Mesenchymal stem cell (in vitro differentiated cells and primary cell): ENCODE data around the gene SERPINI1.

Experiments used
- DNase-seq: peaks from one replicate; pipeline ENCODE4 v3.0.0-alpha.2; 2013
- H2AFZ ChIP-seq: one replicate; pipeline ENCODE4 v1.6.1; 2013; ENCODE audit warnings: low read depth, mild to moderate bottlenecking, control low read depth, inconsistent platforms, low read length, moderate library complexity
- H2AK5ac ChIP-seq: 2 replicates; pipeline ENCODE4 v1.6.1; 2013; ENCODE audit warnings: low read length, moderate library complexity, mild to moderate bottlenecking, inconsistent platforms; ENCODE audit not compliant: severe bottlenecking
- H2BK120ac ChIP-seq: one replicate; pipeline ENCODE4 v1.6.1; 2013; ENCODE audit warnings: low read depth, mild to moderate bottlenecking, inconsistent platforms, low read length, moderate library complexity
- H2BK12ac ChIP-seq, 2 experiments: one replicate each; pipeline ENCODE4 v1.6.1; 2013; ENCODE audit warnings: inconsistent platforms in 2 of 2, low read length in 2 of 2, mild to moderate bottlenecking in 2 of 2, moderate library complexity in 2 of 2, control low read depth in 1 of 2
- H2BK15ac ChIP-seq: one replicate; pipeline ENCODE4 v1.6.1; 2013; ENCODE audit warnings: mild to moderate bottlenecking, low read depth, inconsistent platforms; ENCODE audit not compliant: poor library complexity, severe bottlenecking
- H2BK5ac ChIP-seq: 2 replicates; pipeline ENCODE4 v1.6.1; 2013; ENCODE audit warnings: low read depth, mild to moderate bottlenecking, low read length, control low read depth, inconsistent platforms; ENCODE audit not compliant: poor library complexity, severe bottlenecking
- H3K14ac ChIP-seq, 2 experiments: one replicate each; pipeline ENCODE4 v1.6.1; 2013; ENCODE audit warnings: inconsistent platforms in 2 of 2, low read length in 2 of 2, control low read depth in 1 of 2, mild to moderate bottlenecking in 1 of 2, moderate library complexity in 1 of 2
- H3K18ac ChIP-seq, 2 experiments: one replicate each; pipeline ENCODE4 v1.6.1; 2013; ENCODE audit warnings: inconsistent platforms in 2 of 2, low read length in 2 of 2, control low read depth in 1 of 2, low read depth in 1 of 2, mild to moderate bottlenecking in 1 of 2
- H3K23ac ChIP-seq, 2 experiments: one replicate each; pipeline ENCODE4 v1.6.1; 2013; ENCODE audit warnings: inconsistent platforms in 2 of 2, low read length in 2 of 2, mild to moderate bottlenecking in 2 of 2, moderate library complexity in 2 of 2, control low read depth in 1 of 2
- H3K27ac ChIP-seq: 2 replicates; pipeline ENCODE4 v1.5.1; 2013; ENCODE audit warnings: mild to moderate bottlenecking, moderate library complexity, low read length, control low read depth, inconsistent platforms; ENCODE audit not compliant: poor library complexity, severe bottlenecking
- H3K27me3 ChIP-seq, 2 experiments: 2 replicates each; pipeline versions ENCODE4 v1.6.1 to v1.7.0; 2013; ENCODE audit warnings: low read length in 2 of 2, mild to moderate bottlenecking in 2 of 2, moderate library complexity in 2 of 2, control low read depth in 1 of 2, inconsistent platforms in 1 of 2; ENCODE audit not compliant: control insufficient read depth in 1 of 2, insufficient read depth in 1 of 2
- H3K36me3 ChIP-seq, 2 experiments: 2 replicates each; pipeline versions ENCODE4 v1.6.1 to v1.7.0; 2013; ENCODE audit warnings: low read length in 2 of 2, control low read depth in 1 of 2, inconsistent platforms in 1 of 2, low read depth in 1 of 2, mild to moderate bottlenecking in 1 of 2; ENCODE audit not compliant: insufficient read depth in 2 of 2, control insufficient read depth in 1 of 2
- H3K4ac ChIP-seq, 2 experiments: one replicate each; pipeline ENCODE4 v1.6.1; 2013; ENCODE audit warnings: inconsistent platforms in 2 of 2, low read length in 2 of 2, mild to moderate bottlenecking in 2 of 2, moderate library complexity in 2 of 2, control low read depth in 1 of 2, low read depth in 1 of 2
- H3K4me1 ChIP-seq: 2 replicates; pipeline ENCODE4 v1.6.1; 2013; ENCODE audit warnings: low read depth, low read length, control low read depth; ENCODE audit not compliant: control insufficient read depth, insufficient read depth
- H3K4me2 ChIP-seq: 2 replicates; pipeline ENCODE4 v1.6.1; 2013; ENCODE audit warnings: low read length, mild to moderate bottlenecking, inconsistent platforms; ENCODE audit not compliant: poor library complexity, severe bottlenecking
- H3K4me3 ChIP-seq, 2 experiments: 2 replicates each; pipeline versions ENCODE4 v1.5.1 to v1.7.0; 2013; ENCODE audit warnings: low read length in 2 of 2, mild to moderate bottlenecking in 2 of 2, control low read depth in 1 of 2, low read depth in 1 of 2; ENCODE audit not compliant: insufficient read depth in 1 of 2
- H3K79me1 ChIP-seq: replicated peaks from 2 replicates; pipeline ENCODE4 v1.6.1; 2013; ENCODE audit warnings: mild to moderate bottlenecking, control low read depth, low read length, inconsistent platforms; ENCODE audit not compliant: poor library complexity, severe bottlenecking
- H3K9ac ChIP-seq: 2 replicates; pipeline ENCODE4 v1.7.0; 2013; ENCODE audit warnings: mild to moderate bottlenecking, low read length, moderate library complexity
- H3K9me3 ChIP-seq: 2 replicates; pipeline ENCODE4 v1.7.0; 2013; ENCODE audit warnings: mild to moderate bottlenecking, low read length; ENCODE audit not compliant: control insufficient read depth
- H4K8ac ChIP-seq: one replicate; pipeline ENCODE4 v1.6.1; 2013; ENCODE audit warnings: inconsistent platforms, mild to moderate bottlenecking, low read length, moderate library complexity
- H4K91ac ChIP-seq: one replicate; pipeline ENCODE4 v1.6.1; 2013; ENCODE audit warnings: mild to moderate bottlenecking, low read length, inconsistent platforms
- WGBS: methylation state at CpG from one replicate; pipeline ENCODE4 v1.1.7; 2013; ENCODE audit warnings: mixed read lengths; 5-methylcytosine and 5-hydroxymethylcytosine counted together

The SERPINI1 gene

DNA sequence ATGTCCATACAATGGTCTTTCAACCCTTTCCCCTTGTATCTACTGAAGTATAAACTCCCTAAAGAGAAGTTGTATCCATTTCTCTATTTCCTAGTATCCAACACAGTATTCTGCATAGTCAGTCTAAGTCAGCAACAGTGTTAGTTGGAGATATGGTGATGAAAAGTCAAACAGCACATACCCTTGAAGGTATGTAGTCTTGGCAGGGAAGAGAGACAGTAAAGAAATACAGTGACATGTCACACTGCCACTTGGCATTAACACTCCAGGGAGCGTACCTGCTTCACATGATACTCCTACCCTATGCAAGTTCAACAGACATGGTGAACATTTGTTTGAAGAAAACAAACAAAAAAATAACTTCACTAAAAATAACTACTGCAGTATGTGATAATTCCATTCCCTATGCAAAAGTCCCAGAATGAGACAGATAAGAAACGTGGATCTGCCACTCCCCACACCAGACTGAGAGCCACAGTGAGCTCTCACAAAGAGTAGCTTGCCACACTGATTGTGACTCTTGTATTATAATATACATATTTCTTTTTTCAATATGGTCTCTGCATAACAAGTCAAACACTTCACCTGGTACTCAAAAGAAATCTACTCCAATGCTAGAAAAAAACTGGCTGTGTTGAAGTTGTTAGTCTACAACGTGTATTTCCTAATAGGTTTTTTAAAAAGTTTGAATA lies 6.7 kb upstream of the SERPINI1 start:
- Histone ChIP-seq H2AK5ac (no peak overlapping the region), H2BK12ac (no peak overlapping the region), H3K27ac (no peak overlapping the region), H3K4ac (no peak overlapping the region), H4K91ac (no peak overlapping the region), H3K14ac (no peak overlapping the region), H3K23ac (no peak overlapping the region), H3K27me3 (no peaks in the 10 kb centered on the region), H3K4me1 (no peaks in the 10 kb centered on the region), H3K36me3 (no peaks in the 10 kb centered on the region), H3K9ac (no peak overlapping the region), H3K9me3 (no peaks in the 10 kb centered on the region), H3K79me1 (no peaks in the 10 kb centered on the region), H3K18ac (no peak overlapping the region), H3K4me2 (no peak overlapping the region), H2AFZ (no peak overlapping the region), H2BK15ac (no peak overlapping the region), H2BK5ac (no peak overlapping the region), H2BK120ac (no peak overlapping the region), H4K8ac (no peak overlapping the region), H3K4me3 (no peak overlapping the region)
- WGBS = 93% methylated on average over 2 of the region's 3 CpGs
- no peak for DNase-seq

DNA sequence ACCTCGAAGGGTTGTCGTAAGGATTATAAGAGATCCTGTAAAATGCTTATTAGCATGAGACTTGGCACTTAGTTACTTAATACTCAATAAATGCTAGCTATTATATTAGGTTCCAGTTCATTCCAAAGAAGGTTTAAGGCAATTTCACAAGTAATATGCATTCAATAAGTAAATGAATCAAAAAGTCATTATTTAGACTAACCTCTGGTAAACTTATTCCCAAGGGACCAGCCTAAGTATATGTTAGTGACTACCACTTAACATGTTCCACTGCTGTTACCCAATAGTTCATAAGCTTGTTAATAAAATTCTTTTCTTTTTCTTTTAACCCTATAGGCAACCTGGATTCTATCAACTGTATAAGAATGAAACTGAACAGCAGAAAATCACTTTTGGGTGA lies 5.9 kb upstream of the SERPINI1 start:
- Histone ChIP-seq H3K27me3 (no peaks in the 10 kb centered on the region), H2AK5ac (no peak overlapping the region), H3K23ac (no peak overlapping the region), H2BK120ac (no peak overlapping the region), H3K4ac (no peak overlapping the region), H2AFZ (no peak overlapping the region), H3K4me2 (no peak overlapping the region), H3K18ac (no peak overlapping the region), H2BK12ac (no peak overlapping the region), H3K14ac (no peak overlapping the region), H3K9ac (no peak overlapping the region), H3K79me1 (no peaks in the 10 kb centered on the region), H4K8ac (no peak overlapping the region), H2BK5ac (no peak overlapping the region), H3K4me3 (no peak overlapping the region), H3K36me3 (no peaks in the 10 kb centered on the region), H2BK15ac (no peak overlapping the region), H3K4me1 (no peaks in the 10 kb centered on the region), H3K27ac (no peak overlapping the region), H3K9me3 (no peaks in the 10 kb centered on the region), H4K91ac (no peak overlapping the region)
- no CpG with 5 or more reads among the region's 2 CpGs for WGBS
- DNase-seq = peak; percentile 36

DNA sequence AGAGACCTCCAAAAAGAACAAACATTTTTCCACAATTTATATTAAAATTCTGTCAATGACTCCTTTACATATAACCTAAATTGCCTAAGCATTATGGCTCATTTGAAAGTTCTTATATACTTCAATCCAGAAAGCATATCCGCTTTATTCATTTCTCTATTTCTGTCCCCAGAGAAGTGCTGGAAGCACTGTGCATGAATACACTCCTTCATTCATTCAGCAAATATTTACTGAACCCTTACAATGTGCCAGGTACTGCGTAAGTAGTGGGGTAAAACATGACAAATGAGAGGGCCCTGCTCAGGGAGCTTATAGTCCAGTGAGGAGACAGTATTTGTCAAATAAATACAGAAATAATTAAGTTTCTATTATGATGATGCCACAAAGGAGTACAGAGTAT lies 4.1 kb upstream of the SERPINI1 start:
- Histone ChIP-seq H4K91ac (no peak overlapping the region), H3K27ac (no peak overlapping the region), H3K4ac (no peak overlapping the region), H3K9me3 (no peaks in the 10 kb centered on the region), H3K4me3 (no peak overlapping the region), H3K79me1 (peaks cover 3% of the 10 kb centered on the region), H2BK120ac (no peak overlapping the region), H3K4me2 (no peak overlapping the region), H3K18ac (no peak overlapping the region), H2BK15ac (no peak overlapping the region), H3K9ac (no peak overlapping the region), H3K27me3 (no peaks in the 10 kb centered on the region), H3K36me3 (no peaks in the 10 kb centered on the region), H4K8ac (no peak overlapping the region), H2AFZ (no peak overlapping the region), H2AK5ac (no peak overlapping the region), H3K4me1 (no peaks in the 10 kb centered on the region), H3K23ac (no peak overlapping the region), H3K14ac (no peak overlapping the region), H2BK12ac (no peak overlapping the region), H2BK5ac (no peak overlapping the region)
- no peak for DNase-seq
- WGBS = 100% methylated on average over 1 of the region's 2 CpGs

DNA sequence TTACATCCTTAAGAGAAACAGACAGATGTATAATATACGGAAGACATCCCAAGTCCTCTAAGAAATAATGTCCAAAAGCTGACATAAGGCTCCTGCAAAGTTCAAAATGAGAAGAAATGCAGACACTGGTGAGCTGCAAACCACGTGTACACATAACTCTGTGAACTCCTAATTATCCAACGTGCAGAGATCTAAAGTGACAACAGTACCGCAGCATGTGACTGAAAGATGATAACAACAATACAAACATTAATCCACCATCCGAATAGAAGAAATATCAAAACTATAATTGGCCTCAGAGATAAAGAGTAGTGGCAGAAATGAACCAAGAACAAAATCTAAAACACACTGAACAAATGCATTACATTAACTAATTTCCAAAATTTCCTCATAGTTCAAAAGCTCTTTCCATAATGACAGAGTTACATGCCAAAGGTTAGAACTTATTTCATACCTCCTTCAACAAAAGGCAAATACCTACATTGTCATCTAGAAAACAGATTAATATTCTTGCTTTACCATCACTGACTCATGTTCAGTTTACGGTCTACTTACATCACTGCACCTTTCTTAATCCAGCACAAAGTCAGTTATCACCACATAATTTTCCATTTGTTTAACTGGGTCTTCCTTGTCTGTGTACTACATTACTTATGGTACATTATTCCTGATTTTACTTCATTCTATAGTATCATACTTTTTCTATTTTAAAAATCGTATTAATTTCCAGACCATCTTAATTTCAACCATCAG lies 3.0 kb upstream of the SERPINI1 start:
- H2BK5ac ChIP-seq = no peak overlapping the region
- 81% methylated on average over 6 of the region's 7 CpGs for WGBS
- H3K36me3 ChIP-seq = no peaks in the 10 kb centered on the region
- no peak overlapping the region for H2BK15ac ChIP-seq
- no peak overlapping the region for H3K4me2 ChIP-seq
- H3K4me3 ChIP-seq = peak overlapping the region in 1 of 2 experiments; percentile 97
- H3K14ac ChIP-seq = no peak overlapping the region
- no peak overlapping the region for H3K18ac ChIP-seq
- no peak overlapping the region for H3K4ac ChIP-seq
- no peaks in the 10 kb centered on the region for H3K9me3 ChIP-seq
- no peak overlapping the region for H4K8ac ChIP-seq
- H2AK5ac ChIP-seq = no peak overlapping the region
- peaks cover 3% of the 10 kb centered on the region for H3K79me1 ChIP-seq
- H4K91ac ChIP-seq = no peak overlapping the region
- H3K9ac ChIP-seq = peak overlapping the region; percentile 96
- H3K27me3 ChIP-seq = no peaks in the 10 kb centered on the region
- no peak overlapping the region for H2AFZ ChIP-seq
- H3K23ac ChIP-seq = no peak overlapping the region
- H3K27ac ChIP-seq = no peak overlapping the region
- DNase-seq = no peak
- no peaks in the 10 kb centered on the region for H3K4me1 ChIP-seq
- H2BK120ac ChIP-seq = no peak overlapping the region
- H2BK12ac ChIP-seq = no peak overlapping the region
